ENCODE results near the gene KCNJ3.

GRCh38 chr2:154706660-154707059 is 8.2 kb downstream of the KCNJ3 start:
- TF ChIP-seq CTCF (conservative IDR thresholded peaks at IDR 0.05 in 1 of 2, IDR thresholded peaks at IDR 0.05 in 1 of 2; ENCODE audit: low read depth in 1 of 2, low read length in 2 of 2), result no peak
- TF ChIP-seq EZH2 (IDR thresholded peaks at IDR 0.05; ENCODE audit: low read length, missing control alignments), result no peak

Data from fibroblast of lung (primary cell).